ENCODE data around the gene SGCA.

- TF ChIP-seq CTCF (IDR thresholded peaks at IDR 0.05; ENCODE audit: low read depth, low read length, poor library complexity, severe bottlenecking) (no peak), EZH2phosphoT487 (IDR thresholded peaks at IDR 0.05; ENCODE audit: borderline replicate concordance, low read length) (no peak)
Measured at GRCh38 chr17:50170662-50171370, 5.0 kb downstream of the SGCA start.
